Measurements from ENCODE around the gene SUMO2.
"Not testable (repeated sequence)": the region's sequence is repeated elsewhere in the genome, so short reads cannot be mapped to it uniquely, and the experiment has no call there.

Gene SUMO2

DNA sequence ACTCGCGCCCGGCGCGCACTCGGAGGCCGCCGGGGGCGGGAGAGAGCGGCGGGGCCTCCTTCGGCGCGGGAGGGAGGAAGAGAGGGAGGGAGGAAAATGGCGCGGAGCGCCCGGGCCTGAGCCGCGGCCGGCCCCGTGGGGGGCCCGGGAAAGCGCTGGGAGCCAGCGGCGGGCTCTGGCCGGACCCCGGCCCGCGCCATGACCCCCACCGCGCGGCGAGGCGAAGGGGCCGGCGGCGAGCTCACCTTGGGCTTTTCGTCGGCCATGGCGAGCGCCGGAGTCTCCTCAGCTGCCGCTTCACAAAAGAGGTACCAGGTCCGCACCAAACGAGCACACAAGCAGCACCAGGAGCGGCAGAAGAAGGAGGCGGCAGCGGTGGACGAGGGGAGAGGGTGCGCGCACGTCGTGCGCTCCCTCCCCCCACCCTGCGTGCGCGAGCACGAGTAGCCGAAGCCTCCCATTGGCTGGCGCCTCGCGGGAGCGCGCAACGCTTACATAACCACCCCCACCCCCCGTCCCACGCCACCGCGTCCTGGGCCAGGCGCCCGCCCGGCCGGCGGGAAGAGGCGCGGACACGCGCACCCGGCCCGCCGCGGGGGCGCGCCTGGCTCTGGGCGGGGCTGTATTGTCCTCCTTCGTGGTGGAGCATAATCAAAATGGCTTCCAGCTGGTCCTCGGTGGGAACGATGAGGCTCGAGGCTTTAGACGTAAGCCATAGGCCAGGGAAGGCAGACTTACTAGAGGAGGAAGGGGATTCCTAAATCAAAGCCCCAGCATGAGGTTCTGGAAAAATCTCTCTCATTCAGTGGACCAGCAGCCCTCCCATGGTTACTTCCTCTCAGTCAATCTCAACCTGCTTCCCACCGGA, at the start of gene SUMO2:
Gene SUMO2, minus strand, starts transcription at position 391 of the 868 bp plus-strand sequence. Its CDS starts 125 bp downstream, at position 266.
- peak; percentile 86 for DNase-seq (ENCODE audit: low read depth)

DNA sequence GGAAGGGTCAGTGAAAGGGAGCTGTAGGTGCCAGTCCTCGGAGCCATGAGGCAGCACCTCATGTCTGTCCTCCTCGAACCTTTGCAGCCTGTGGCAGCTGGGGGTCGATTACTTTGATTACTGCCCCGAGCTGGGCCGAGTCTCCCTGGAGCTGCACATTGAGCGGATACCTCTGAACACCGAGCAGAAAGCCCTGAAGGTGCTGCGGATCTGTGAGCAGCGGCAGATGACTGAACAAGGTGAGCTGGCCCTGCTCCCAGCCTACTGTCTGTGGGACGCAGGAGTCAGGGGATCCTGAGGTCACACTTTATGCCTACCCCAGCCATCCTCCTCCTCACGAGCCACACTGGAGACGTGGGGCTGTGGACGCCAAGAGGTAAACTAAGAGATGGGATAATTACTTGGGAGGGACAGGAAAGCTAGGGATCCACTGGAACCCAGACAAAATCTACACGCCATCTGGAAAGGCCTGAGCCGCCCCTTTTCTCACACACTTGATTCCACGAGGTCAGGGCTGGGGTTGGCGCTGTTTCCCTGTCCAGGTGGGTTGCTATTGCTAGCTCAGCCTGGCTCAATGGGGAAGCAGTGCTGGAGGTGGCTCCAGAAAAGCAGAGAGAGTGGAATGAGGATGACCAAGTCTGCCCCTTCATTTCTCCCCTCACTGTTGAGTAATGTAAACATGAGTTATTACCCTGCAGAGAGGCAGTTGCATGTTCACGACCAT, 49.1 kb upstream of the SUMO2 start:
- no peak for DNase-seq (ENCODE audit: low read depth)

GRCh38 chr17:75231071-75231470, 48.3 kb upstream of the SUMO2 start:
- DNase-seq (ENCODE audit: low read depth) = no peak

GRCh38 chr17:75228847-75229246, 46.1 kb upstream of the SUMO2 start:
- DNase-seq (ENCODE audit: low read depth) = no peak

- no peak for DNase-seq (ENCODE audit: low read depth)
These were observed 45.5 kb upstream of the SUMO2 start for GRCh38 chr17:75228305-75228704.

- DNase-seq (ENCODE audit: low read depth) = no peak
These were observed 45.0 kb upstream of the SUMO2 start for GRCh38 chr17:75227729-75228128.

DNA sequence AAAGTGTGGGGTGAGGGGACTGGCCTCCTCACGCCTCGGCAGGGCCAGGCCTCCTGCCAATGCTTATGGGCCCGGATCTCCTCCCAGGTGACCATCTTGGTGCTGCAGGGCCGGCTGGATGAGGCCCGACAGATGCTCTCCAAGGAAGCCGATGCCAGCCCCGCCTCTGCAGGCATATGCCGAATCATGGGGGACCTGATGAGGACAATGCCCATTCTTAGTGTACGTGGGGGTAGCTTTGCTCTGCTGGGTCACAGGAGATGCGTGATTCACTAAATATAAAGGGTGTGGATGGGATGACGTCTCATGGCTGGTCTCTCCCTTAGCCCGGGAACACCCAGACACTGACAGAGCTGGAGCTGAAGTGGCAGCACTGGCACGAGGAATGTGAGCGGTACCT, 42.3 kb upstream of the SUMO2 start:
- DNase-seq (ENCODE audit: low read depth) = no peak

- DNase-seq (ENCODE audit: low read depth) = no peak
These were observed 37.1 kb upstream of the SUMO2 start for GRCh38 chr17:75219815-75220214.

- DNase-seq (ENCODE audit: low read depth) = no peak
These were observed 35.4 kb upstream of the SUMO2 start for GRCh38 chr17:75218131-75218530.

DNA sequence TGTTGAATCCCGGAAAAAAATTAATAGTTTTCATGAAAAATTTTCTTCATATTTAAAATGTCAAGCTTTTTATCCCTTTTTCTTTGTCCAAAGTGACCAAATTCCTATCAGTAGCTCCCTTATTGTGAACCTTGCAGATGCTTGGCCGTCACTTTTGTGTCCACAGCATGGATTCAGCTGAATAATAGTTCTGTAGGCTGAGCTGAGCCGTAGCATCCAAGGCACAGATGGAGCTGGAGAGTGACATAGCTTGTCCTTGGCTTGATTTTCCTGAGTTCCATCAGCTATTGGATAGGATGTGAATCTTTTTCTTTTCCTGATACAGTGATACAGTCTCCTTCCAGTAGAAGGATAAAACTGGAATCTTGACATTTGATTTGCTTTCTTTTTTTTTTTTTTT, 26.3 kb upstream of the SUMO2 start:
- no peak for DNase-seq (ENCODE audit: low read depth)

DNA sequence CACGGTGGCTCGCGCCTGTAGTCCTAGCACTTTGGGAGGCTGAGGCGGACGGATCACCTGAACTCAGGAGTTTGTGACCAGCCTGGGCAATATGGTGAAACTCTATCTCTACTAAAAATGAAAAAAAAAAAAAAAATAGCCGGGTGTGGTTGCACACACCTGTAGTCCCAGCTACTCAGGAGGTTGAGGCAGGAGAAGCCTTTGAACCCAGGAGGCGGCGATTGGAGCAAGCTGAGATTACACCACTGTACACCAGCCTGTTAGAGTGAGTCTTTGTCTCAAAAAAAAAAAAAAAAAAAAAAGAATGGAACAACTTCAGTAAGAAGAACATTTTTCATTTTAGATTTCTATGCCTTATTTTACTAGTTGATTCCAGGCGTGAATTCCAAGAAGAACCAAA, 25.4 kb upstream of the SUMO2 start:
- DNase-seq (ENCODE audit: low read depth) = no peak

GRCh38 chr17:75207760-75208159, 25.0 kb upstream of the SUMO2 start:
- no peak for DNase-seq (ENCODE audit: low read depth)

DNA sequence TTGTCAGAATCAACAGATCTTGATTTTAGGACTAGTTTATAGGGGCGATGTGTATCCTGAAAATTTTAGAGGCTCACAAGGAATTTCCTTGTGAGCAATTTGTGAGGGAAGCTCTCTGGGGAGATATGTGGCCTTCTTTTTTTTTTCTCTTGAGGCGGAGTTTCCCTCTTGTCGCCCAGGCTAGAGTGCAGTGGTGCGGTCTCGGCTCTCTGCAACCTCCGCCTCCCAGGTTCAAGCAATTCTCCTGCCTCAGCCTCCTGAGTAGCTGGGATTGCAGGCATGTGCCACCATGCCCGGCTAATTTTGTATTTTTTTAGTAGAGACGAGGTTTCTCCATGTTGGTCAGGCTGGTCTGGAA, 24.3 kb upstream of the SUMO2 start:
- not testable (repeated sequence) for DNase-seq (ENCODE audit: low read depth)

GRCh38 chr17:75205793-75206163, 23.0 kb upstream of the SUMO2 start:
- DNase-seq (ENCODE audit: low read depth) = no peak

- peak; percentile 85 for DNase-seq (ENCODE audit: low read depth)
These were observed 22.5 kb upstream of the SUMO2 start, which contains the start of gene NUP85 for GRCh38 chr17:75205037-75205792. Gene NUP85, plus strand, starts transcription at chr17:75205679. Its CDS starts 83 bp downstream, at chr17:75205762.

DNA sequence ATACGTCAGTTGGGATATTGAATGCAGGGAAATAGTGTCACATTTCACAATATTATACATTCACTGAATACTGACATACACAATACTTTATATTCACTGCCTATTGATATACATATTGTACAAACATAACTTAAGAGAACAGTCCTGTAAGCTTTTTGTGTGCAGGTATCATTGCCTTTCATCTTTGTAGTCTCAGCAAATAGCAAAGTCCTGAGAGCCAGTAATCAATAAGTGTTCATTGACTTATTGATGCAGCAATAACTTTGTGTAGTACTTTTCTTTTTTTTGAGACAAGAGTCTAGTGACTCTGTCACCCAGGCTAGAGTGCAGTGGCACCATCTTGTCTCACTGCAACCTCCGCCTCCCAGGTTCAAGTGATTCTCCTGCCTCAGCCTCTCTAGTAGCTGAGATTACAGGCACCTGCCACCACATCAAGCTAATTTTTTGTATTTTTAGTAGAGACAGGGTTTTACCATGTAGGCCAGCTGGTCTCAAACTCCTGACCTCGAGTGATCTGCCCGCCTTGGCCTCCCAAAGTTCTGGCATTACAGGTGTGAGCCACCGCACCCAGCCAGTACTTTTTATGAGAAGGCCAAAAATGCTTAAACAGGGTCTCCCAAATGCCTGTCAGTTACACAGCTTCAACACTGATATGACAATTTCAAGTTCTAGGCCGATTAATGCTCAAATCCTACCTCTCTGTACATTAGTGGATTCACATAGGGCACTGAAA, 17.3 kb upstream of the SUMO2 start:
- DNase-seq (ENCODE audit: low read depth) = no peak

DNA sequence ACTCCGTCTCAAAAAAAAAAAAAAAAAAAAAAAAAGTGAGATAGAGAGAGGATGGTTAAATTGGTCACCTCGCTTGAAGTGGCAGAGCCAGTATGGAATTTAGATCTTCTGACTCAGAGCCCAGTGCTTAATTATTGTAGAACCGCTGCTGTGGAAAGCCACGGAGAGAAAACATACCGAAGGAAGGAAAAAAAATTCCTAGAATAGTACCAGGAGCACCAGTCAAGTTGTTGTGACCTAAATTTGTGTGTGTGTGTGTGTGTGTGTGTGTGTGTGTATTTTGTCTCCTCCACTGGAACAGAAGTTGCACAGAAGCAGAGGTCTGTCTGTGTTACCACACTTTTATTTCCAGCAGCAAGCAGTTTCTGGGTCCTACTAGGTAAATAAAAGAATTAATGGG, 12.1 kb upstream of the SUMO2 start:
- DNase-seq (ENCODE audit: low read depth) = no peak

- DNase-seq (ENCODE audit: low read depth) = no peak
These were observed 8.8 kb upstream of the SUMO2 start for GRCh38 chr17:75191584-75191983.

GRCh38 chr17:75188614-75189013, 5.9 kb upstream of the SUMO2 start:
- DNase-seq (ENCODE audit: low read depth) = no peak

- no peak for DNase-seq (ENCODE audit: low read depth)
These were observed 1.5 kb upstream of the SUMO2 start for GRCh38 chr17:75183999-75184884.

DNA sequence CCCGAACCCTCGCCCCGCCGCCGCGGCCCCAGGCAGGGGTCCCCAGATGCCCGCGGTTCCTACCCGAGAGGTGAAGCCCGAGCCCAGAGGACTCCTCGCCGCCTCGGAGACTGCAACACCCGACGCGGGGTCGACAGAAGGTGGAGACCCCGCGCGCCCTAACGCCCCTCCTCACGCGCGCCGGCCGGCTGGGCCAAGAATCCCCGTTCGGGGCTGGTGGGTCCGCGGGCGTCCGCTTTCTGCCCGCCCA, 515 bp downstream of the SUMO2 start:
- DNase-seq (ENCODE audit: low read depth) = no peak

Data from GM04504 (cell line).